Measurements from ENCODE around the gene TMEM201.
"Not testable (repeated sequence)": the region's sequence is repeated elsewhere in the genome, so short reads cannot be mapped to it uniquely, and the experiment has no call there.

Gene TMEM201

GRCh38 chr1:9588551-9589143, at the start of gene TMEM201:
TMEM201 (plus strand) TSS chr1:9588911; CDS start chr1:9588931, 20 bp downstream.
- intact Hi-C loops (cut with DNase I): loop anchor here (2.0 kb wide), 1 partner anchor 48 kb away; no protein-coding TSS in a partner anchor

GRCh38 chr1:9539165-9539828, 49.4 kb upstream of the TMEM201 start, which contains the start of gene SLC25A33:
SLC25A33 (plus strand) TSS chr1:9539465; CDS start chr1:9539692, 227 bp downstream.
- peak; percentile 98 to 100 (median 99) for DNase-seq
- intact Hi-C loops (cut with DNase I): no loop called here

More at GRCh38 chr1:9588551-9589143, at the start of gene TMEM201:
- peak; percentile 85 to 99 (median 92) for DNase-seq

- peak in 8 of 10 donors; percentile 16 to 90 (median 38) for DNase-seq
- intact Hi-C loops (cut with DNase I): loop anchor here (2.0 kb wide), 1 partner anchor 49 kb away; the partner anchor contains the start of gene TMEM201
Observed at GRCh38 chr1:9539829-9540550, 48.7 kb upstream of the TMEM201 start.

- intact Hi-C loops (cut with DNase I): no loop called here
- DNase-seq: peak in 2 of 10 donors; percentile 4 to 25
Observed at GRCh38 chr1:9542430-9542829, 46.3 kb upstream of the TMEM201 start.

- no peak for DNase-seq
- intact Hi-C loops (cut with DNase I): no loop called here
Observed at GRCh38 chr1:9544926-9545325, 43.8 kb upstream of the TMEM201 start.

- intact Hi-C loops (cut with DNase I): no loop called here
- DNase-seq: no peak
Observed at GRCh38 chr1:9549955-9550546, 38.7 kb upstream of the TMEM201 start.

GRCh38 chr1:9551984-9552383, 36.7 kb upstream of the TMEM201 start:
- no peak for DNase-seq
- intact Hi-C loops (cut with DNase I): no loop called here

- intact Hi-C loops (cut with DNase I): no loop called here
Observed at GRCh38 chr1:9553736-9554144, 35.0 kb upstream of the TMEM201 start.

GRCh38 chr1:9555942-9556341, 32.8 kb upstream of the TMEM201 start:
- DNase-seq: no peak
- intact Hi-C loops (cut with DNase I): no loop called here

More at GRCh38 chr1:9553736-9554144, 35.0 kb upstream of the TMEM201 start:
- DNase-seq: no peak

- intact Hi-C loops (cut with DNase I): no loop called here
- DNase-seq: no peak
Observed at GRCh38 chr1:9557624-9558023, 31.1 kb upstream of the TMEM201 start.

- intact Hi-C loops (cut with DNase I): no loop called here
- no peak for DNase-seq
Observed at GRCh38 chr1:9558271-9558945, 30.3 kb upstream of the TMEM201 start.

GRCh38 chr1:9558946-9559545, 29.7 kb upstream of the TMEM201 start:
- intact Hi-C loops (cut with DNase I): no loop called here
- DNase-seq: no peak

- intact Hi-C loops (cut with DNase I): no loop called here
- DNase-seq: no peak
Observed at GRCh38 chr1:9559673-9560072, 29.0 kb upstream of the TMEM201 start.

GRCh38 chr1:9560090-9560489, 28.6 kb upstream of the TMEM201 start:
- intact Hi-C loops (cut with DNase I); DNase-seq: not testable (repeated sequence)

GRCh38 chr1:9561429-9561828, 27.3 kb upstream of the TMEM201 start:
- intact Hi-C loops (cut with DNase I): no loop called here
- no peak for DNase-seq

- intact Hi-C loops (cut with DNase I): no loop called here
- DNase-seq: no peak
Observed at GRCh38 chr1:9569267-9569666, 19.4 kb upstream of the TMEM201 start.

- intact Hi-C loops (cut with DNase I); DNase-seq: not testable (repeated sequence)
Observed at GRCh38 chr1:9570886-9571529, 17.7 kb upstream of the TMEM201 start.

- DNase-seq: no peak
- intact Hi-C loops (cut with DNase I): no loop called here
Observed at GRCh38 chr1:9573723-9574122, 15.0 kb upstream of the TMEM201 start.

GRCh38 chr1:9575486-9575885, 13.2 kb upstream of the TMEM201 start:
- intact Hi-C loops (cut with DNase I): no loop called here
- no peak for DNase-seq

All from posterior cingulate gyrus (tissue), 11 donors.